Mesenchymal stem cell (in vitro differentiated cells and primary cell): Measurements from ENCODE around the gene BPIFB1.

Experiments
- DNase-seq: peaks from one replicate; pipeline ENCODE4 v3.0.0-alpha.2; 2013
- H2AFZ ChIP-seq: one replicate; pipeline ENCODE4 v1.6.1; 2013; ENCODE audit warnings: low read depth, mild to moderate bottlenecking, control low read depth, inconsistent platforms, low read length, moderate library complexity
- H2AK5ac ChIP-seq: 2 replicates; pipeline ENCODE4 v1.6.1; 2013; ENCODE audit warnings: low read length, moderate library complexity, mild to moderate bottlenecking, inconsistent platforms; ENCODE audit not compliant: severe bottlenecking
- H2BK120ac ChIP-seq: one replicate; pipeline ENCODE4 v1.6.1; 2013; ENCODE audit warnings: low read depth, mild to moderate bottlenecking, inconsistent platforms, low read length, moderate library complexity
- H2BK12ac ChIP-seq, 2 experiments: one replicate each; pipeline ENCODE4 v1.6.1; 2013; ENCODE audit warnings: inconsistent platforms in 2 of 2, low read length in 2 of 2, mild to moderate bottlenecking in 2 of 2, moderate library complexity in 2 of 2, control low read depth in 1 of 2
- H2BK15ac ChIP-seq: one replicate; pipeline ENCODE4 v1.6.1; 2013; ENCODE audit warnings: mild to moderate bottlenecking, low read depth, inconsistent platforms; ENCODE audit not compliant: poor library complexity, severe bottlenecking
- H2BK5ac ChIP-seq: 2 replicates; pipeline ENCODE4 v1.6.1; 2013; ENCODE audit warnings: low read depth, mild to moderate bottlenecking, low read length, control low read depth, inconsistent platforms; ENCODE audit not compliant: poor library complexity, severe bottlenecking
- H3K14ac ChIP-seq, 2 experiments: one replicate each; pipeline ENCODE4 v1.6.1; 2013; ENCODE audit warnings: inconsistent platforms in 2 of 2, low read length in 2 of 2, control low read depth in 1 of 2, mild to moderate bottlenecking in 1 of 2, moderate library complexity in 1 of 2
- H3K18ac ChIP-seq, 2 experiments: one replicate each; pipeline ENCODE4 v1.6.1; 2013; ENCODE audit warnings: inconsistent platforms in 2 of 2, low read length in 2 of 2, control low read depth in 1 of 2, low read depth in 1 of 2, mild to moderate bottlenecking in 1 of 2
- H3K23ac ChIP-seq, 2 experiments: one replicate each; pipeline ENCODE4 v1.6.1; 2013; ENCODE audit warnings: inconsistent platforms in 2 of 2, low read length in 2 of 2, mild to moderate bottlenecking in 2 of 2, moderate library complexity in 2 of 2, control low read depth in 1 of 2
- H3K27ac ChIP-seq: 2 replicates; pipeline ENCODE4 v1.5.1; 2013; ENCODE audit warnings: mild to moderate bottlenecking, moderate library complexity, low read length, control low read depth, inconsistent platforms; ENCODE audit not compliant: poor library complexity, severe bottlenecking
- H3K27me3 ChIP-seq, 2 experiments: 2 replicates each; pipeline versions ENCODE4 v1.6.1 to v1.7.0; 2013; ENCODE audit warnings: low read length in 2 of 2, mild to moderate bottlenecking in 2 of 2, moderate library complexity in 2 of 2, control low read depth in 1 of 2, inconsistent platforms in 1 of 2; ENCODE audit not compliant: control insufficient read depth in 1 of 2, insufficient read depth in 1 of 2
- H3K36me3 ChIP-seq, 2 experiments: 2 replicates each; pipeline versions ENCODE4 v1.6.1 to v1.7.0; 2013; ENCODE audit warnings: low read length in 2 of 2, control low read depth in 1 of 2, inconsistent platforms in 1 of 2, low read depth in 1 of 2, mild to moderate bottlenecking in 1 of 2; ENCODE audit not compliant: insufficient read depth in 2 of 2, control insufficient read depth in 1 of 2
- H3K4ac ChIP-seq, 2 experiments: one replicate each; pipeline ENCODE4 v1.6.1; 2013; ENCODE audit warnings: inconsistent platforms in 2 of 2, low read length in 2 of 2, mild to moderate bottlenecking in 2 of 2, moderate library complexity in 2 of 2, control low read depth in 1 of 2, low read depth in 1 of 2
- H3K4me1 ChIP-seq: 2 replicates; pipeline ENCODE4 v1.6.1; 2013; ENCODE audit warnings: low read depth, low read length, control low read depth; ENCODE audit not compliant: control insufficient read depth, insufficient read depth
- H3K4me2 ChIP-seq: 2 replicates; pipeline ENCODE4 v1.6.1; 2013; ENCODE audit warnings: low read length, mild to moderate bottlenecking, inconsistent platforms; ENCODE audit not compliant: poor library complexity, severe bottlenecking
- H3K4me3 ChIP-seq, 2 experiments: 2 replicates each; pipeline versions ENCODE4 v1.5.1 to v1.7.0; 2013; ENCODE audit warnings: low read length in 2 of 2, mild to moderate bottlenecking in 2 of 2, control low read depth in 1 of 2, low read depth in 1 of 2; ENCODE audit not compliant: insufficient read depth in 1 of 2
- H3K79me1 ChIP-seq: replicated peaks from 2 replicates; pipeline ENCODE4 v1.6.1; 2013; ENCODE audit warnings: mild to moderate bottlenecking, control low read depth, low read length, inconsistent platforms; ENCODE audit not compliant: poor library complexity, severe bottlenecking
- H3K9ac ChIP-seq: 2 replicates; pipeline ENCODE4 v1.7.0; 2013; ENCODE audit warnings: mild to moderate bottlenecking, low read length, moderate library complexity
- H3K9me3 ChIP-seq: 2 replicates; pipeline ENCODE4 v1.7.0; 2013; ENCODE audit warnings: mild to moderate bottlenecking, low read length; ENCODE audit not compliant: control insufficient read depth
- H4K8ac ChIP-seq: one replicate; pipeline ENCODE4 v1.6.1; 2013; ENCODE audit warnings: inconsistent platforms, mild to moderate bottlenecking, low read length, moderate library complexity
- H4K91ac ChIP-seq: one replicate; pipeline ENCODE4 v1.6.1; 2013; ENCODE audit warnings: mild to moderate bottlenecking, low read length, inconsistent platforms
- WGBS: methylation state at CpG from one replicate; pipeline ENCODE4 v1.1.7; 2013; ENCODE audit warnings: mixed read lengths; 5-methylcytosine and 5-hydroxymethylcytosine counted together

Gene BPIFB1

DNA sequence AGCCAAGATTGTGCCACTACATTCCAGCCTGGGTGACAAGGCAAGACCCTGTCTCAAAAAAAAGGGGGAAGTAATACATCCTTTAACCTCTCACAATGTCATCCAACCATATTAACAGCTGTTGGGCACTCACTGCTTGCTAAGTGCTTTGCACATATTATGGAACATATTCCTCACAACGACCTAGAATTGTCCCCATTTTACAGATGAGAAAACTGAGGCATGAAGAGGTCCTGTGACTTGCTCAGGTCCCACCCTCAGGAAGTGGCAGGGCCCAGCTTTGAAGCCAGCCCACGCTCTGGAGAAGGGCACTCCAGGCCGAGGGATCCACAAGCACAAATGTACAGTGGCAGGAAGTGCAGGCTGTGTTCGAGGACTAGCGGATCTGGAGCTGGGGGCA lies 33.3 kb downstream of the BPIFB1 start:
- DNase-seq = no peak
- no peak overlapping the region for H3K18ac ChIP-seq
- WGBS = 78% methylated on average over 5 of the region's 5 CpGs
- H3K79me1 ChIP-seq = no peaks in the 10 kb centered on the region
- H2BK15ac ChIP-seq = no peak overlapping the region
- H3K4me2 ChIP-seq = no peak overlapping the region
- no peaks in the 10 kb centered on the region for H3K9me3 ChIP-seq
- no peak overlapping the region for H3K4me3 ChIP-seq
- no peak overlapping the region for H2BK5ac ChIP-seq
- no peak overlapping the region for H2BK120ac ChIP-seq
- H3K14ac ChIP-seq = no peak overlapping the region
- no peak overlapping the region for H4K8ac ChIP-seq
- H2BK12ac ChIP-seq = no peak overlapping the region
- H2AFZ ChIP-seq = no peak overlapping the region
- peaks cover 23 to 69% of the 10 kb centered on the region in 2 experiments for H3K27me3 ChIP-seq
- H2AK5ac ChIP-seq = no peak overlapping the region
- H3K27ac ChIP-seq = no peak overlapping the region
- H3K36me3 ChIP-seq = no peaks in the 10 kb centered on the region
- H3K9ac ChIP-seq = no peak overlapping the region
- H3K4me1 ChIP-seq = no peaks in the 10 kb centered on the region
- no peak overlapping the region for H3K4ac ChIP-seq
- H3K23ac ChIP-seq = no peak overlapping the region
- H4K91ac ChIP-seq = no peak overlapping the region

- 89% methylated on average over 3 of the region's 3 CpGs for WGBS
- no peak overlapping the region for H2BK15ac ChIP-seq
- no peak for DNase-seq
Measured at GRCh38 chr20:33316958-33317357, 33.9 kb downstream of the BPIFB1 start.

GRCh38 chr20:33317424-33318095 lies 34.5 kb downstream of the BPIFB1 start:
- Histone ChIP-seq H3K23ac (no peak overlapping the region), H3K27me3 (peaks cover 19 to 75% of the 10 kb centered on the region in 2 experiments), H3K18ac (no peak overlapping the region), H3K79me1 (no peaks in the 10 kb centered on the region), H3K36me3 (no peaks in the 10 kb centered on the region), H3K4ac (no peak overlapping the region), H2BK5ac (no peak overlapping the region), H3K27ac (no peak overlapping the region), H2BK15ac (no peak overlapping the region), H2BK120ac (no peak overlapping the region), H3K9ac (no peak overlapping the region), H3K4me2 (no peak overlapping the region), H3K4me3 (no peak overlapping the region), H3K14ac (no peak overlapping the region), H3K9me3 (no peaks in the 10 kb centered on the region), H4K8ac (no peak overlapping the region), H3K4me1 (no peaks in the 10 kb centered on the region), H2BK12ac (no peak overlapping the region), H2AK5ac (no peak overlapping the region), H4K91ac (no peak overlapping the region), H2AFZ (no peak overlapping the region)
- WGBS = 90% methylated on average over 14 of the region's 14 CpGs
- DNase-seq = no peak

More at GRCh38 chr20:33316958-33317357, 33.9 kb downstream of the BPIFB1 start:
- H3K4me2 ChIP-seq = no peak overlapping the region
- no peak overlapping the region for H3K4ac ChIP-seq
- H3K27ac ChIP-seq = no peak overlapping the region
- no peak overlapping the region for H2AK5ac ChIP-seq
- no peaks in the 10 kb centered on the region for H3K36me3 ChIP-seq
- no peak overlapping the region for H4K91ac ChIP-seq
- H2BK5ac ChIP-seq = no peak overlapping the region
- no peaks in the 10 kb centered on the region for H3K4me1 ChIP-seq
- no peak overlapping the region for H3K9ac ChIP-seq
- H3K27me3 ChIP-seq = peaks cover 19 to 70% of the 10 kb centered on the region in 2 experiments
- no peak overlapping the region for H2BK120ac ChIP-seq
- no peaks in the 10 kb centered on the region for H3K9me3 ChIP-seq
- H3K18ac ChIP-seq = no peak overlapping the region
- no peak overlapping the region for H2AFZ ChIP-seq
- no peak overlapping the region for H3K14ac ChIP-seq
- no peaks in the 10 kb centered on the region for H3K79me1 ChIP-seq
- H2BK12ac ChIP-seq = no peak overlapping the region
- no peak overlapping the region for H3K23ac ChIP-seq
- no peak overlapping the region for H4K8ac ChIP-seq
- no peak overlapping the region for H3K4me3 ChIP-seq

DNA sequence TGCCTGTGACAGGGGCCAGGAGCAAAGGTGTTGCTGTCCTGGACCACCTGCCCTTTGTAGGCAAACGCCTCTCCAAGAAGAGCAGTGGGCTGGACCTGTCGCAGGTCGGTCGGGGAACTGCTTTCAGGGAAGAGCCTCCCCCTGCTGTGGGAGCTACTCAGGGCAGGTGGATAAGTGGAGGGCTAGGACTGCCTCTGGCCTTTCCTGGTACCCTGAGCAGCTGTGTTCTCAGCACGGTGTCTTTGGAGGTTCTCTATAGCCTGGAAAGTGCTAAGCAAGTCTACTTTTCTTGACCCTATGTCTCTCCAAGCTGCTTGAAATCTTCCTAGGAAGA lies 35.0 kb downstream of the BPIFB1 start:
- peaks cover 20 to 78% of the 10 kb centered on the region in 2 experiments for H3K27me3 ChIP-seq
- no peak for DNase-seq
- H3K4me3 ChIP-seq = no peak overlapping the region
- no peaks in the 10 kb centered on the region for H3K9me3 ChIP-seq
- no peak overlapping the region for H3K27ac ChIP-seq
- H2AK5ac ChIP-seq = no peak overlapping the region
- H4K8ac ChIP-seq = no peak overlapping the region
- H3K79me1 ChIP-seq = no peaks in the 10 kb centered on the region
- no peak overlapping the region for H3K18ac ChIP-seq
- no peak overlapping the region for H3K4me2 ChIP-seq
- no peaks in the 10 kb centered on the region for H3K4me1 ChIP-seq
- H3K9ac ChIP-seq = no peak overlapping the region
- H2BK120ac ChIP-seq = no peak overlapping the region
- 44% methylated on average over 5 of the region's 5 CpGs for WGBS
- H2BK12ac ChIP-seq = no peak overlapping the region
- H2BK5ac ChIP-seq = no peak overlapping the region
- no peaks in the 10 kb centered on the region for H3K36me3 ChIP-seq
- H2BK15ac ChIP-seq = no peak overlapping the region
- no peak overlapping the region for H3K4ac ChIP-seq
- peak overlapping the region in 1 of 2 experiments; percentile 16 for H3K14ac ChIP-seq
- H3K23ac ChIP-seq = no peak overlapping the region
- H4K91ac ChIP-seq = no peak overlapping the region
- no peak overlapping the region for H2AFZ ChIP-seq
